Epithelial cell of esophagus (primary cell): ENCODE data around the gene CTDSP1.

Experiments
- DNase-seq: peaks from one replicate; pipeline ENCODE4 v3.0.0; 2010; ENCODE audit warnings: low read depth
- H3K4me3 ChIP-seq: 2 replicates; pipeline ENCODE4 v1.5.1; 2011; ENCODE audit warnings: mild to moderate bottlenecking, low read length, control low read depth
- TF ChIP-seq, protein P1 (sequence below): IDR thresholded peaks from 2 replicates; pipeline ENCODE4 v1.5.1; 2011; ENCODE audit warnings: low read depth, mild to moderate bottlenecking, low read length, control low read depth, inconsistent platforms; ENCODE audit not compliant: insufficient read depth; ENCODE audit errors: missing control alignments

CTDSP1 gene

DNA sequence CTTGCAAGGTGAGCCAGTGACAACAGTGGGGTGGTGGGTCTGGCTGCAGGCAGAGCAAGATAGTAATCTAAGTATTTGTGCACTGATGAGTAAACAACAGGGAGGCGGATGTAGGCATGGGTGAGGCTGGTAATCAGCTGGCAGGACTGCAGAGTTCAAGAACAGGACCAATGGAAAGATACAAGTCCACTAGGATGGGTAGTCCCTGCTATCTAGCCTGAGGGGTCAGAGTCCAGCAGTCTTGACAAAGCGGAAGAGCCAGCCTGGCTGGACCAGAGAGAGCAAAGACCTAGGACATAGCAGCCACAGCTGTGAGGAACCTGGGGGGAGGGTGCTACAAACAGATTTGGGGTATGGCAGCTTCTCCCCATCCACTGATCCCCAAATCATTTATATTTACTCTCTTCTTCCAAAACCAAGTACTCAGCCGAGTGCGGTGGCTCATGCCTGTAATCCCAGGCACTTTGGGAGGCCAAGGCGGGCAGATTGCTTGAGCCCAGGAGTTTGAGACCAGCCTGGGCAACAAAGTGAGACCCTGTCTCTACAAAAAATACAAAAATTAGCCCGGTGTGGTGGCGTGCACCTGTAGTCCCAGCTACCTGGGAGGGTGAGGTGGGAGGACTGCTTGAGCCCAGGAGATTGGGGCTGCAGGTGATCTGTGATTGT, 45.2 kb downstream of the CTDSP1 start:
- TF ChIP-seq, protein P1, sequence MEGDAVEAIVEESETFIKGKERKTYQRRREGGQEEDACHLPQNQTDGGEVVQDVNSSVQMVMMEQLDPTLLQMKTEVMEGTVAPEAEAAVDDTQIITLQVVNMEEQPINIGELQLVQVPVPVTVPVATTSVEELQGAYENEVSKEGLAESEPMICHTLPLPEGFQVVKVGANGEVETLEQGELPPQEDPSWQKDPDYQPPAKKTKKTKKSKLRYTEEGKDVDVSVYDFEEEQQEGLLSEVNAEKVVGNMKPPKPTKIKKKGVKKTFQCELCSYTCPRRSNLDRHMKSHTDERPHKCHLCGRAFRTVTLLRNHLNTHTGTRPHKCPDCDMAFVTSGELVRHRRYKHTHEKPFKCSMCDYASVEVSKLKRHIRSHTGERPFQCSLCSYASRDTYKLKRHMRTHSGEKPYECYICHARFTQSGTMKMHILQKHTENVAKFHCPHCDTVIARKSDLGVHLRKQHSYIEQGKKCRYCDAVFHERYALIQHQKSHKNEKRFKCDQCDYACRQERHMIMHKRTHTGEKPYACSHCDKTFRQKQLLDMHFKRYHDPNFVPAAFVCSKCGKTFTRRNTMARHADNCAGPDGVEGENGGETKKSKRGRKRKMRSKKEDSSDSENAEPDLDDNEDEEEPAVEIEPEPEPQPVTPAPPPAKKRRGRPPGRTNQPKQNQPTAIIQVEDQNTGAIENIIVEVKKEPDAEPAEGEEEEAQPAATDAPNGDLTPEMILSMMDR: no peak
- no peak overlapping the region for H3K4me3 ChIP-seq
- DNase-seq: no peak

DNA sequence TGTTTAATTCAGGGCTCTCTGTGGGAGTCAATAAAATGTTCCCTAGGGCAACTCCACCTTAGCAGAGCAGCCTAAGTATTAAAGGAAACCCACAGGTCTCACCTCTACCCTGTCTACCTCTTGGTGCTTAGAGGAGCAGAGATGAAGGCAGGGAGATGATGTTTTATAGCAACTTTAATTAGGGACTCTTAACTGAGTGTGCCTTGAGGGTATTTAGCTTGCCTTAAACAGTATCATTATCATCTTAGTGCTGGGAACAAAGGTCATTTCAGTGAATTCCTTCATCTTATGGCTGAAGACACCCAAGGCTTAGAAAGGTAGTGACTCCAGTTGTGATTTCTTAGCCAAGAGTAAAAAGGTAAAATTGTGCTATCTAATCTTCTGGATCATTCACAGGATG, 45.9 kb downstream of the CTDSP1 start:
- DNase-seq: no peak
- TF ChIP-seq, protein P1: no peak
- H3K4me3 ChIP-seq: no peak overlapping the region

DNA sequence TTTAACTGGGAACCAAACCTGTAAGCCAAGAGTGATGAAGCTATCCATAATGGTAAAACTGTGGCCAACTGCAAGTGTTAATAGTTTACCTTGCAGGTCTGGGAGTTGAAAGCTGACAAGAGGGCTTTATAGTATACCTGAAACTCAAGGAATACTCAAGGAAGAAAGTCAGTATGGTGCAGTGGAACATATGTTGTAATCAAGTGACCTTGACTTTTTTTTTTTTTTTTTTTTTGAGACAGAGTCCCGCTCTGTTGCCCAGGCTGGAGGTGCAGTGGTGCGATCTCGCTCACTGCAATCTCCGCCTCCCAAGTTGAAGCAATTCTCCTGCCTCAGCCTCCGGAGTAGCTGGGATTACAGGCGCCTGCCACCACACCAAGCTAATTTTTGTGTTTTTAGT, 46.9 kb downstream of the CTDSP1 start:
- DNase-seq: no peak
- no peak overlapping the region for H3K4me3 ChIP-seq
- TF ChIP-seq, protein P1: no peak

DNA sequence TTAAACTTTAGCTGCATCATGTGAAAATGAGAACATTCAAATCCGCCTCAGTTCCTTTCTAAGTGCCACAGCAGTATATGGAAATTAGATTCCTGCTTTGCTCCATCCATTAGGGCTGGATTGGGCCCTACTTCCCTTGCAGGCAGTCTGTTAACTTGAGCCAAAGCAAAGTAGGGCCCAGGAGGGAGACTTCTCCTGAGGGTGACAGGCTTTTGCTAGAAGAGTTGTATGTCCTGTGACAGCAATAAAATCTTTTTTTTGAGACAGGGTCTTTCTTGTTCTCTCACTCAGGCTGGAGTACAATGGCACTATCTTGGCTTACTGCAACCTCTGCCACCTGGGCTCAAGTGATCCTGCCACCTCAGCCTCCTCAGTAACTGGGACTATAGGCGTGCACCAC, 47.4 kb downstream of the CTDSP1 start:
- TF ChIP-seq, protein P1: no peak
- DNase-seq: no peak
- H3K4me3 ChIP-seq: no peak overlapping the region

DNA sequence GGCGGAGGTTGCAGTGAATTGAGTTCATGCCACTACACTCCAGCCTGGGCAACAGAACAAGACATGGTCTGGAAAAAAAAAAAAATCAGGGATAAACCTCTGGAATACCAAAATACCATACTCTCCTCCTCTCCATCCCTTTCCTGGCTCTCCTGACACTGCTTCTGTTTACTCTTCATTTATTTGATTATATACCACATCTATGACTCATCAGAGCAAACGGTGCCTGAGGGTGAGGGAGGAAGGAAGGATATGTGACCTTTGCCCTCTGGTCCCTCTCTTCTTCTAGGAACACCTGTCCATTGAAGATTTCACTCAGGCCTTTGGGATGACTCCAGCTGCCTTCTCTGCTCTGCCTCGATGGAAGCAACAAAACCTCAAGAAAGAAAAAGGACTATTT, 49.3 kb downstream of the CTDSP1 start:
- peak; percentile 54 for DNase-seq
- TF ChIP-seq, protein P1: no peak
- H3K4me3 ChIP-seq: no peak overlapping the region

DNA sequence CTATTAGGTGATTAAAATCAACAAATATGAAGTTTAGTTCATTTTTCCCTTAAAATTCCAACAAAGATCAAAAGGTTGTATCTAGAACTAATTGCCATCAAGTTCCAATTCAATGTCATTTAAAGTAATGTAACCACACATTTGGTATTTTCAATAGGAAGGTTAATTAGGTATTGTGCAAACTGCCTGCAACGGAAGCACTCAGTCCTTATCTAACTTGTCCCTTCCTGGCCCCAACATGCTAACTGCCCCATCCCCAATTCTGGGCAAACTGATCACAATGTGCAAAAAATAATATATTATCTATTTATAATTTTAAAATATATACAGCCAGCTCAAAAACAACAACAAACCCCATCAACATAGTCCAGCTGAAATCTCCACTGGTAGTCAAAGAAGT, 52.4 kb downstream of the CTDSP1 start:
- TF ChIP-seq, protein P1: no peak
- H3K4me3 ChIP-seq: no peak overlapping the region
- no peak for DNase-seq
